ENCODE results near the gene JAG2.

JAG2 gene

GRCh38 chr14:105097794-105098127 lies 70.8 kb downstream of the JAG2 start:
- no peak for DNase-seq (ENCODE audit: low spot score)
- TF ChIP-seq CTCF (IDR thresholded peaks at IDR 0.05; ENCODE audit: extremely low read depth, missing control alignments): no peak

GRCh38 chr14:105096206-105096875 lies 72.2 kb downstream of the JAG2 start:
- no peak for TF ChIP-seq CTCF (IDR thresholded peaks at IDR 0.05; ENCODE audit: extremely low read depth, missing control alignments)
- no peak for DNase-seq (ENCODE audit: low spot score)

GRCh38 chr14:105095236-105095805 lies 73.3 kb downstream of the JAG2 start:
- DNase-seq (ENCODE audit: low spot score): no peak
- TF ChIP-seq CTCF (IDR thresholded peaks at IDR 0.05; ENCODE audit: extremely low read depth, missing control alignments): no peak

- DNase-seq (ENCODE audit: low spot score): no peak
- no peak for TF ChIP-seq CTCF (IDR thresholded peaks at IDR 0.05; ENCODE audit: extremely low read depth, missing control alignments)
These were observed 74.2 kb downstream of the JAG2 start for GRCh38 chr14:105094193-105094907.

- peak; percentile 49 for TF ChIP-seq CTCF (IDR thresholded peaks at IDR 0.05; ENCODE audit: extremely low read depth, missing control alignments)
- DNase-seq (ENCODE audit: low spot score): peak; percentile 94
These were observed 75.0 kb downstream of the JAG2 start for GRCh38 chr14:105093431-105094192.

DNA sequence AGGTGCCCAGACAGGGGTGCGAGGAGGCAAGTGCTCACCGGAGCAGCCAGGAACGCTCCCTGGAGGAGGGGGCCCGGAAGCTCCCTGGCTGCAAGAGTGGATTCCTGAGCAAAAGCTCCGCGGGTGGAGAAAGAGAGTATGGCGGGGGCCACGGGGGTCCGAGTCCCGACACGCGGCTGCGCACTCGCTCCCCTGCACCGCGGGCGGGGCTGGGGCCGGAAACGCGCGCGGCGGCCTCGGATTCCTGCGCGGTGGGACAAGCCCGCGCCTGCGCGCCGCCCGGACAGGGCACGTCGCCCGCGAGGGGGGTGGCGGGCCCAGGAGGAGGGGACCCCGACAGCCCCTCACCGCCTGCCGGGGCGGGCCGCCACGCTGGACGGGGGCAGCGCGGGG lies 75.5 kb downstream of the JAG2 start:
- peak; percentile 91 for DNase-seq (ENCODE audit: low spot score)
- no peak for TF ChIP-seq CTCF (IDR thresholded peaks at IDR 0.05; ENCODE audit: extremely low read depth, missing control alignments)
